ENCODE data around the gene KCNIP2. TPM values are rescaled to one million over a fixed set of nuclear protein-coding genes. Genes with fewer than 3 reads are reported as not detected.

The KCNIP2 gene
- polyA plus RNA-seq, 1 of the 3 experiments (the other 2 are of a cell fraction) = 1.0 TPM

DNA sequence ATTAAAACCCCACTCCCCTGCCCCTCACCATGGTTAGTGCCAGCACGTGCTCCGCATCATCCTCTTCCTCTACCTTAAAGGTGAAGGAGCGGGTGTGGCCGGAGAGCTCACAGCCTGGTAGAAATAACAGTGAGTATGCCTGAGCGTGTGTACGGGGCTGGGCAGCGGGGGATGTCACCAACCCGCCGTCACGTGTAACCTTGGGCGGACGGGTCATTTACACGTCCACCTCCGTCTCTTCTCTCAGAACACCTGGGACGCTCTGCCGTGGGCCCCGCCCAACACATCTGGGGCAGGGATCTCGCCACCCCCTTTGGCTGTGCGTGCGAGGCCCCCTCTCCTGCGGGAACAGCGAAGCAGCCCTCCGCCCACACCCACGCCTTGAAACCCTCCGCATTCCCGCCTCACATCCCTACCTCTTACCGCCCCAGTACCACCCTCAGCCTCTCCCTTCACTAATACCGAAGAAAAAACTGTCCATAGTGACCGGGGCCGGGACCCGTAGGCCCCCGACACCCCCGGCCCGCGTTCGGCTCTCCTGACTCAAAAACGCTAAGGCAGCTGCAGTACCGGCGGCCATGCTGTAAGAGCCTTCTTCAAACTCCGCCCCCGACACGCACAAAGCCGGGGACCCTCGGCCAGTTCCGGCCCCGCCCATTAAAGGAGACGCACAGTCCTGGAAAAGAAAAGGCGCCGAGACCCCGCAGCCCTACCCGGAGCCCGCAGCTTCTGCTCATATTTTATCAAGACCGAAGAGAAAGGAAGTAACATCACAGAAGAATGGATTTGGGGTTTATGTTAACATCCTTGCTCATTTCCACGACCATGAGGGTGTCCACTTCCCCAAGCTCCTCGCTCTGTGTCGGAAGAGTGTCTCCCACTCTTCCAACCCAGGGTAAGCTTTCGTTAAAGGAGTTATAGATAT lies 60.5 kb downstream of the KCNIP2 start, which contains the start of gene NPM3 (continued):
- TF ChIP-seq, protein P1, sequence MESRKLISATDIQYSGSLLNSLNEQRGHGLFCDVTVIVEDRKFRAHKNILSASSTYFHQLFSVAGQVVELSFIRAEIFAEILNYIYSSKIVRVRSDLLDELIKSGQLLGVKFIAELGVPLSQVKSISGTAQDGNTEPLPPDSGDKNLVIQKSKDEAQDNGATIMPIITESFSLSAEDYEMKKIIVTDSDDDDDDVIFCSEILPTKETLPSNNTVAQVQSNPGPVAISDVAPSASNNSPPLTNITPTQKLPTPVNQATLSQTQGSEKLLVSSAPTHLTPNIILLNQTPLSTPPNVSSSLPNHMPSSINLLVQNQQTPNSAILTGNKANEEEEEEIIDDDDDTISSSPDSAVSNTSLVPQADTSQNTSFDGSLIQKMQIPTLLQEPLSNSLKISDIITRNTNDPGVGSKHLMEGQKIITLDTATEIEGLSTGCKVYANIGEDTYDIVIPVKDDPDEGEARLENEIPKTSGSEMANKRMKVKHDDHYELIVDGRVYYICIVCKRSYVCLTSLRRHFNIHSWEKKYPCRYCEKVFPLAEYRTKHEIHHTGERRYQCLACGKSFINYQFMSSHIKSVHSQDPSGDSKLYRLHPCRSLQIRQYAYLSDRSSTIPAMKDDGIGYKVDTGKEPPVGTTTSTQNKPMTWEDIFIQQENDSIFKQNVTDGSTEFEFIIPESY (IDR thresholded peaks at IDR 0.05; ENCODE audit: borderline replicate concordance, low read depth) = no peak
- TF ChIP-seq RFX5 (IDR thresholded peaks at IDR 0.05; ENCODE audit: low read length) = no peak
- TF ChIP-seq FOXJ3 (CRISPR knock-in tag; IDR thresholded peaks at IDR 0.05) = no peak
- peak; percentile 67 for TF ChIP-seq ELF1 (IDR thresholded peaks at IDR 0.05)
- TF ChIP-seq, protein P2, sequence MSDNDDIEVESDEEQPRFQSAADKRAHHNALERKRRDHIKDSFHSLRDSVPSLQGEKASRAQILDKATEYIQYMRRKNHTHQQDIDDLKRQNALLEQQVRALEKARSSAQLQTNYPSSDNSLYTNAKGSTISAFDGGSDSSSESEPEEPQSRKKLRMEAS (IDR thresholded peaks at IDR 0.05; ENCODE audit: low read depth) = peak; percentile 62
- TF ChIP-seq, protein P3, sequence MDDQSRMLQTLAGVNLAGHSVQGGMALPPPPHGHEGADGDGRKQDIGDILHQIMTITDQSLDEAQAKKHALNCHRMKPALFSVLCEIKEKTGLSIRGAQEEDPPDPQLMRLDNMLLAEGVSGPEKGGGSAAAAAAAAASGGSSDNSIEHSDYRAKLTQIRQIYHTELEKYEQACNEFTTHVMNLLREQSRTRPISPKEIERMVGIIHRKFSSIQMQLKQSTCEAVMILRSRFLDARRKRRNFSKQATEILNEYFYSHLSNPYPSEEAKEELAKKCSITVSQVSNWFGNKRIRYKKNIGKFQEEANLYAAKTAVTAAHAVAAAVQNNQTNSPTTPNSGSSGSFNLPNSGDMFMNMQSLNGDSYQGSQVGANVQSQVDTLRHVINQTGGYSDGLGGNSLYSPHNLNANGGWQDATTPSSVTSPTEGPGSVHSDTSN (IDR thresholded peaks at IDR 0.05) = peak; percentile 25; the same call in 1 of the 2 replicates
- TF ChIP-seq RXRA (IDR thresholded peaks at IDR 0.05; ENCODE audit: borderline replicate concordance, low read depth) = no peak
- TF ChIP-seq NRF1 (IDR thresholded peaks at IDR 0.05; ENCODE audit: low read depth, low read length) = no peak
- TF ChIP-seq, protein P4, sequence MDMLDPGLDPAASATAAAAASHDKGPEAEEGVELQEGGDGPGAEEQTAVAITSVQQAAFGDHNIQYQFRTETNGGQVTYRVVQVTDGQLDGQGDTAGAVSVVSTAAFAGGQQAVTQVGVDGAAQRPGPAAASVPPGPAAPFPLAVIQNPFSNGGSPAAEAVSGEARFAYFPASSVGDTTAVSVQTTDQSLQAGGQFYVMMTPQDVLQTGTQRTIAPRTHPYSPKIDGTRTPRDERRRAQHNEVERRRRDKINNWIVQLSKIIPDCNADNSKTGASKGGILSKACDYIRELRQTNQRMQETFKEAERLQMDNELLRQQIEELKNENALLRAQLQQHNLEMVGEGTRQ (IDR thresholded peaks at IDR 0.05; ENCODE audit: borderline replicate concordance, low read depth, low read length) = no peak
- peak; percentile 82 for TF ChIP-seq POLR2AphosphoS5 (IDR thresholded peaks at IDR 0.05; ENCODE audit: low read depth, low read length)
- TF ChIP-seq TCF12 (IDR thresholded peaks at IDR 0.05) = no peak
- TF ChIP-seq CHD2 (IDR thresholded peaks at IDR 0.05; ENCODE audit: low read length, partially characterized antibody) = peak; percentile 59
- peak; percentile 12; the same call in 1 of the 2 replicates for TF ChIP-seq NFIC (IDR thresholded peaks at IDR 0.05; ENCODE audit: borderline replicate concordance)
- TF ChIP-seq, protein P5, sequence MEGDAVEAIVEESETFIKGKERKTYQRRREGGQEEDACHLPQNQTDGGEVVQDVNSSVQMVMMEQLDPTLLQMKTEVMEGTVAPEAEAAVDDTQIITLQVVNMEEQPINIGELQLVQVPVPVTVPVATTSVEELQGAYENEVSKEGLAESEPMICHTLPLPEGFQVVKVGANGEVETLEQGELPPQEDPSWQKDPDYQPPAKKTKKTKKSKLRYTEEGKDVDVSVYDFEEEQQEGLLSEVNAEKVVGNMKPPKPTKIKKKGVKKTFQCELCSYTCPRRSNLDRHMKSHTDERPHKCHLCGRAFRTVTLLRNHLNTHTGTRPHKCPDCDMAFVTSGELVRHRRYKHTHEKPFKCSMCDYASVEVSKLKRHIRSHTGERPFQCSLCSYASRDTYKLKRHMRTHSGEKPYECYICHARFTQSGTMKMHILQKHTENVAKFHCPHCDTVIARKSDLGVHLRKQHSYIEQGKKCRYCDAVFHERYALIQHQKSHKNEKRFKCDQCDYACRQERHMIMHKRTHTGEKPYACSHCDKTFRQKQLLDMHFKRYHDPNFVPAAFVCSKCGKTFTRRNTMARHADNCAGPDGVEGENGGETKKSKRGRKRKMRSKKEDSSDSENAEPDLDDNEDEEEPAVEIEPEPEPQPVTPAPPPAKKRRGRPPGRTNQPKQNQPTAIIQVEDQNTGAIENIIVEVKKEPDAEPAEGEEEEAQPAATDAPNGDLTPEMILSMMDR (IDR thresholded peaks at IDR 0.05) = no peak
- no peak for TF ChIP-seq MEF2A (IDR thresholded peaks at IDR 0.05; ENCODE audit: borderline replicate concordance, low read depth)
- TF ChIP-seq JUND (IDR thresholded peaks at IDR 0.05) = no peak
- TF ChIP-seq, protein P6, sequence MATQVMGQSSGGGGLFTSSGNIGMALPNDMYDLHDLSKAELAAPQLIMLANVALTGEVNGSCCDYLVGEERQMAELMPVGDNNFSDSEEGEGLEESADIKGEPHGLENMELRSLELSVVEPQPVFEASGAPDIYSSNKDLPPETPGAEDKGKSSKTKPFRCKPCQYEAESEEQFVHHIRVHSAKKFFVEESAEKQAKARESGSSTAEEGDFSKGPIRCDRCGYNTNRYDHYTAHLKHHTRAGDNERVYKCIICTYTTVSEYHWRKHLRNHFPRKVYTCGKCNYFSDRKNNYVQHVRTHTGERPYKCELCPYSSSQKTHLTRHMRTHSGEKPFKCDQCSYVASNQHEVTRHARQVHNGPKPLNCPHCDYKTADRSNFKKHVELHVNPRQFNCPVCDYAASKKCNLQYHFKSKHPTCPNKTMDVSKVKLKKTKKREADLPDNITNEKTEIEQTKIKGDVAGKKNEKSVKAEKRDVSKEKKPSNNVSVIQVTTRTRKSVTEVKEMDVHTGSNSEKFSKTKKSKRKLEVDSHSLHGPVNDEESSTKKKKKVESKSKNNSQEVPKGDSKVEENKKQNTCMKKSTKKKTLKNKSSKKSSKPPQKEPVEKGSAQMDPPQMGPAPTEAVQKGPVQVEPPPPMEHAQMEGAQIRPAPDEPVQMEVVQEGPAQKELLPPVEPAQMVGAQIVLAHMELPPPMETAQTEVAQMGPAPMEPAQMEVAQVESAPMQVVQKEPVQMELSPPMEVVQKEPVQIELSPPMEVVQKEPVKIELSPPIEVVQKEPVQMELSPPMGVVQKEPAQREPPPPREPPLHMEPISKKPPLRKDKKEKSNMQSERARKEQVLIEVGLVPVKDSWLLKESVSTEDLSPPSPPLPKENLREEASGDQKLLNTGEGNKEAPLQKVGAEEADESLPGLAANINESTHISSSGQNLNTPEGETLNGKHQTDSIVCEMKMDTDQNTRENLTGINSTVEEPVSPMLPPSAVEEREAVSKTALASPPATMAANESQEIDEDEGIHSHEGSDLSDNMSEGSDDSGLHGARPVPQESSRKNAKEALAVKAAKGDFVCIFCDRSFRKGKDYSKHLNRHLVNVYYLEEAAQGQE (IDR thresholded peaks at IDR 0.05; ENCODE audit: low read depth, low read length) = no peak
- TF ChIP-seq EZH2phosphoT487 (IDR thresholded peaks at IDR 0.05; ENCODE audit: borderline replicate concordance, low read depth) = no peak
- TF ChIP-seq YY1 (IDR thresholded peaks at IDR 0.05; ENCODE audit: low read depth) = peak; percentile 94
- TF ChIP-seq, protein P7, sequence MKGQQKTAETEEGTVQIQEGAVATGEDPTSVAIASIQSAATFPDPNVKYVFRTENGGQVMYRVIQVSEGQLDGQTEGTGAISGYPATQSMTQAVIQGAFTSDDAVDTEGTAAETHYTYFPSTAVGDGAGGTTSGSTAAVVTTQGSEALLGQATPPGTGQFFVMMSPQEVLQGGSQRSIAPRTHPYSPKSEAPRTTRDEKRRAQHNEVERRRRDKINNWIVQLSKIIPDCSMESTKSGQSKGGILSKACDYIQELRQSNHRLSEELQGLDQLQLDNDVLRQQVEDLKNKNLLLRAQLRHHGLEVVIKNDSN (IDR thresholded peaks at IDR 0.05; ENCODE audit: borderline replicate concordance, low read depth) = peak; percentile 8; the same call in 1 of the 2 replicates
- no peak for TF ChIP-seq SMC3 (IDR thresholded peaks at IDR 0.05; ENCODE audit: low read depth, low read length)
- no peak for TF ChIP-seq GATA2 (CRISPR knock-in tag; IDR thresholded peaks at IDR 0.05)
